ENCODE results near the gene TRAK1.

TRAK1 gene

GRCh38 chr3:42068303-42069088 is 22.7 kb upstream of the TRAK1 start:
- TF ChIP-seq, protein P1, sequence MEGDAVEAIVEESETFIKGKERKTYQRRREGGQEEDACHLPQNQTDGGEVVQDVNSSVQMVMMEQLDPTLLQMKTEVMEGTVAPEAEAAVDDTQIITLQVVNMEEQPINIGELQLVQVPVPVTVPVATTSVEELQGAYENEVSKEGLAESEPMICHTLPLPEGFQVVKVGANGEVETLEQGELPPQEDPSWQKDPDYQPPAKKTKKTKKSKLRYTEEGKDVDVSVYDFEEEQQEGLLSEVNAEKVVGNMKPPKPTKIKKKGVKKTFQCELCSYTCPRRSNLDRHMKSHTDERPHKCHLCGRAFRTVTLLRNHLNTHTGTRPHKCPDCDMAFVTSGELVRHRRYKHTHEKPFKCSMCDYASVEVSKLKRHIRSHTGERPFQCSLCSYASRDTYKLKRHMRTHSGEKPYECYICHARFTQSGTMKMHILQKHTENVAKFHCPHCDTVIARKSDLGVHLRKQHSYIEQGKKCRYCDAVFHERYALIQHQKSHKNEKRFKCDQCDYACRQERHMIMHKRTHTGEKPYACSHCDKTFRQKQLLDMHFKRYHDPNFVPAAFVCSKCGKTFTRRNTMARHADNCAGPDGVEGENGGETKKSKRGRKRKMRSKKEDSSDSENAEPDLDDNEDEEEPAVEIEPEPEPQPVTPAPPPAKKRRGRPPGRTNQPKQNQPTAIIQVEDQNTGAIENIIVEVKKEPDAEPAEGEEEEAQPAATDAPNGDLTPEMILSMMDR (IDR thresholded peaks at IDR 0.05; ENCODE audit: low read depth, low read length, missing control alignments), result no peak

DNA sequence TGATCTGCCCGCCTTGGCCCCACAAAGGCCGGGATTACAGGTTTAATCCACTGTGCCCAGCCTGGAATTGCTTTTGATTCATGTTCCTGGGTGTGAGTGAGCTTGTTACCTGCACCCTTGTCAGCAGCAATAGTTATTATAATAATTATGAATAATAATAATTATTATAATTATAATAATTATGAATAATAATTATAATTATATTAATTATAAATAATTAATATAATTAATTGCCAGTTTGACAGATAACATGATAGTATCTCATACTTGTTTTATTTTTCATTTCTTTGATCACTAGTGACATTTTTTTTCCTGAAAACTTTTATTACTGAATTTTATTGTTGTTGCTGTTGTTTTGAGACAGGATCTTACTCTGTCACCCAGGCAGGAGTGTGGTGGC is 21.1 kb upstream of the TRAK1 start:
- H3K4me3 ChIP-seq (replicated peaks; ENCODE audit: low read depth, low read length), result no peak overlapping the region
- DNase-seq (ENCODE audit: extremely low read depth, low read depth), result no peak
- TF ChIP-seq, protein P1 (IDR thresholded peaks at IDR 0.05; ENCODE audit: low read depth, low read length, missing control alignments), result no peak

More at GRCh38 chr3:42068303-42069088, 22.7 kb upstream of the TRAK1 start:
- DNase-seq (ENCODE audit: extremely low read depth, low read depth), result no peak
- H3K4me3 ChIP-seq (replicated peaks; ENCODE audit: low read depth, low read length), result no peak overlapping the region

- H3K4me3 ChIP-seq (replicated peaks; ENCODE audit: low read depth, low read length), result no peak overlapping the region
- TF ChIP-seq, protein P1 (IDR thresholded peaks at IDR 0.05; ENCODE audit: low read depth, low read length, missing control alignments), result no peak
- no peak for DNase-seq (ENCODE audit: extremely low read depth, low read depth)
Measured at GRCh38 chr3:42070524-42070923, 20.6 kb upstream of the TRAK1 start.

- H3K4me3 ChIP-seq (replicated peaks; ENCODE audit: low read depth, low read length), result peak overlapping the region; percentile 13
- peak; percentile 87 for DNase-seq (ENCODE audit: extremely low read depth, low read depth)
- TF ChIP-seq, protein P1 (IDR thresholded peaks at IDR 0.05; ENCODE audit: low read depth, low read length, missing control alignments), result no peak
Measured at GRCh38 chr3:42071904-42072812, 19.0 kb upstream of the TRAK1 start.

GRCh38 chr3:42072831-42073301 is 18.3 kb upstream of the TRAK1 start:
- TF ChIP-seq, protein P1 (IDR thresholded peaks at IDR 0.05; ENCODE audit: low read depth, low read length, missing control alignments), result no peak
- no peak for DNase-seq (ENCODE audit: extremely low read depth, low read depth)
- H3K4me3 ChIP-seq (replicated peaks; ENCODE audit: low read depth, low read length), result peak overlapping the region; percentile 13

DNA sequence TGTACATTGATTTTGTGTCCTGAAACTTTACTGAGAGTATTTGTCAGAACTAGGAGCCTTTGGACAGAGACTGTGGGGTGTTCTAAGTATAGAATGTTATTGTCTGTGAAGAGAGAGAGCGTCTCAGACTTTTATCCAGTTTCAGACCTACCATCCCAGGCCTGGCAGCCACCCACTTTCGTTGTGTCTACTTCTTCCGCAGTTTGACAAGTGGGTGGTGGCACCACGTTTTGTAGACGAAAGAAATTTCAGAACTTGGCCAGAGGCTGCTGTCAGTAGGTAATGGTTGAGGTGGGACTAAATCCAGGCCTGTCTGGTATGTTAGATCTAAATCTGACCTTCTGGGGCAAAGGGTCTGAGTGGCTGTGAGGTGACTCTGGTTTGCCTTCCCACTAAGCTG is 13.4 kb upstream of the TRAK1 start:
- TF ChIP-seq, protein P1 (IDR thresholded peaks at IDR 0.05; ENCODE audit: low read depth, low read length, missing control alignments), result no peak
- H3K4me3 ChIP-seq (replicated peaks; ENCODE audit: low read depth, low read length), result no peak overlapping the region
- no peak for DNase-seq (ENCODE audit: extremely low read depth, low read depth)
